Astrocyte (in vitro differentiated cells and primary cell): ENCODE results near the gene ARID5B. TPM values are rescaled to one million over a fixed set of nuclear protein-coding genes. Genes with fewer than 3 reads are reported as not detected.

Experiments
- DNase-seq: peaks from one replicate; pipeline ENCODE4 v3.0.0-alpha.2; 2010; ENCODE audit warnings: low read depth
- FAIRE-seq: peaks from 2 replicates; lab custom pipeline; 2011; peaks lifted over from hg19 to GRCh38; lab: Jason Lieb, UNC
- H2AFZ ChIP-seq: 2 replicates; pipeline ENCODE4 v1.6.0; 2012; ENCODE audit warnings: low read depth, low read length, inconsistent platforms
- H3K27ac ChIP-seq: 2 replicates; pipeline ENCODE4 v1.5.1; 2011; ENCODE audit warnings: low read depth, low read length, inconsistent platforms
- H3K27me3 ChIP-seq: 2 replicates; pipeline ENCODE4 v1.6.0; 2011; ENCODE audit warnings: low read length, inconsistent platforms; ENCODE audit not compliant: insufficient read depth
- H3K36me3 ChIP-seq: 2 replicates; pipeline ENCODE4 v1.5.1; 2011; ENCODE audit warnings: low read length, inconsistent platforms; ENCODE audit not compliant: insufficient read depth
- H3K4me1 ChIP-seq: 2 replicates; pipeline ENCODE4 v1.5.1; 2011; ENCODE audit warnings: low read length, inconsistent platforms; ENCODE audit not compliant: insufficient read depth
- H3K4me2 ChIP-seq: 2 replicates; pipeline ENCODE4 v1.6.0; 2012; ENCODE audit warnings: low read length, inconsistent platforms
- H3K4me3 ChIP-seq: 2 replicates; pipeline ENCODE4 v1.5.1; 2011; ENCODE audit warnings: low read depth, mild to moderate bottlenecking, low read length, inconsistent platforms; ENCODE audit not compliant: insufficient read depth
- H3K79me2 ChIP-seq: 2 replicates; pipeline ENCODE4 v1.6.0; 2012; ENCODE audit warnings: mild to moderate bottlenecking, low read length, inconsistent platforms; ENCODE audit not compliant: insufficient read depth
- H3K9ac ChIP-seq: 2 replicates; pipeline ENCODE4 v1.6.0; 2012; ENCODE audit warnings: mild to moderate bottlenecking, low read length, inconsistent platforms
- H3K9me3 ChIP-seq: 2 replicates; pipeline ENCODE4 v1.5.1; 2012; ENCODE audit warnings: low read depth, mild to moderate bottlenecking, low read length, inconsistent platforms; ENCODE audit not compliant: insufficient read depth
- H4K20me1 ChIP-seq: 2 replicates; pipeline ENCODE4 v1.6.0; 2012; ENCODE audit warnings: low read length, inconsistent platforms; ENCODE audit not compliant: insufficient read depth
- H3K27ac Mint-ChIP-seq: one replicate; pipeline ENCODE4 v1.8.0; 2021; ENCODE audit warnings: mild to moderate bottlenecking, mixed read lengths; ENCODE audit not compliant: unreplicated experiment
- H3K27me3 Mint-ChIP-seq: one replicate; pipeline ENCODE4 v1.8.0; 2021; ENCODE audit warnings: low read depth, mixed read lengths; ENCODE audit not compliant: unreplicated experiment
- H3K36me3 Mint-ChIP-seq: one replicate; pipeline ENCODE4 v1.8.0; 2021; ENCODE audit warnings: low read depth, mixed read lengths; ENCODE audit not compliant: unreplicated experiment
- H3K4me1 Mint-ChIP-seq: one replicate; pipeline ENCODE4 v1.8.0; 2021; ENCODE audit warnings: low read depth, mixed read lengths; ENCODE audit not compliant: unreplicated experiment
- H3K4me3 Mint-ChIP-seq: one replicate; pipeline ENCODE4 v1.8.0; 2021; ENCODE audit warnings: mild to moderate bottlenecking, moderate library complexity, mixed read lengths; ENCODE audit not compliant: unreplicated experiment
- H3K9me3 Mint-ChIP-seq: one replicate; pipeline ENCODE4 v1.8.0; 2021; ENCODE audit warnings: mild to moderate bottlenecking, mixed read lengths; ENCODE audit not compliant: unreplicated experiment
- CTCF ChIP-seq: IDR thresholded peaks from 2 replicates; pipeline ENCODE4 v1.5.1; 2011; ENCODE audit warnings: low read depth, mild to moderate bottlenecking, inconsistent platforms, low read length, moderate library complexity; ENCODE audit not compliant: insufficient read depth
- EZH2 ChIP-seq: IDR thresholded peaks from 2 replicates; pipeline ENCODE4 v1.6.1; 2012; ENCODE audit warnings: mild to moderate bottlenecking, low read length, inconsistent platforms; ENCODE audit not compliant: insufficient read depth
- total RNA-seq: library from RNA; stranded (reverse); gene quantifications from 2 replicates; pipeline ENCODE4 v1.2.1, GENCODE V29; 2021

ARID5B gene
- total RNA-seq, 1 donor from 2014 or later, result 66.0 TPM

- H4K20me1 ChIP-seq, result peaks cover 4% of the 10 kb centered on the region
- TF ChIP-seq CTCF (no peak), EZH2 (no peak)
- H3K4me3 ChIP-seq, result no peak overlapping the region
- no peak overlapping the region for H3K9ac ChIP-seq
- Mint-ChIP-seq H3K36me3 (peaks cover 18% of the 10 kb centered on the region), H3K4me1 (no peaks in the 10 kb centered on the region), H3K27me3 (no peaks in the 10 kb centered on the region), H3K4me3 (no peak overlapping the region), H3K27ac (no peak overlapping the region), H3K9me3 (no peaks in the 10 kb centered on the region)
- H3K4me2 ChIP-seq, result no peak overlapping the region
- peaks cover 10% of the 10 kb centered on the region for H3K36me3 ChIP-seq
- no peak overlapping the region for H2AFZ ChIP-seq
- no peaks in the 10 kb centered on the region for H3K9me3 ChIP-seq
- no peaks in the 10 kb centered on the region for H3K4me1 ChIP-seq
- no peaks in the 10 kb centered on the region for H3K27me3 ChIP-seq
- peaks cover 12% of the 10 kb centered on the region for H3K79me2 ChIP-seq
- DNase-seq (no peak), FAIRE-seq (no peak)
- H3K27ac ChIP-seq, result no peak overlapping the region
Observed at GRCh38 chr10:62000726-62001125, 99.2 kb downstream of the ARID5B start.

- Histone ChIP-seq H3K4me3 (no peak overlapping the region), H3K4me1 (no peaks in the 10 kb centered on the region), H3K36me3 (peaks cover 10% of the 10 kb centered on the region), H2AFZ (no peak overlapping the region), H3K9ac (no peak overlapping the region), H3K4me2 (no peak overlapping the region), H3K9me3 (no peaks in the 10 kb centered on the region), H3K27me3 (no peaks in the 10 kb centered on the region), H3K79me2 (peaks cover 15% of the 10 kb centered on the region), H3K27ac (no peak overlapping the region), H4K20me1 (peaks cover 3% of the 10 kb centered on the region)
- no peak for FAIRE-seq
- no peaks in the 10 kb centered on the region for H3K9me3 Mint-ChIP-seq
- H3K36me3 Mint-ChIP-seq, result peaks cover 25% of the 10 kb centered on the region
- DNase-seq, result no peak
- H3K4me1 Mint-ChIP-seq, result no peaks in the 10 kb centered on the region
- H3K4me3 Mint-ChIP-seq, result no peak overlapping the region
- no peak overlapping the region for H3K27ac Mint-ChIP-seq
- TF ChIP-seq CTCF (no peak), EZH2 (no peak)
- no peaks in the 10 kb centered on the region for H3K27me3 Mint-ChIP-seq
Observed at GRCh38 chr10:62001898-62002297, 100.4 kb downstream of the ARID5B start.

- Mint-ChIP-seq H3K27me3 (no peaks in the 10 kb centered on the region), H3K27ac (no peak overlapping the region), H3K4me3 (no peak overlapping the region), H3K9me3 (no peaks in the 10 kb centered on the region), H3K36me3 (peaks cover 28% of the 10 kb centered on the region), H3K4me1 (no peaks in the 10 kb centered on the region)
- FAIRE-seq (no peak), DNase-seq (no peak)
- Histone ChIP-seq H3K79me2 (peaks cover 19% of the 10 kb centered on the region), H3K9ac (no peak overlapping the region), H3K36me3 (peaks cover 10% of the 10 kb centered on the region), H3K27ac (no peak overlapping the region), H3K4me1 (no peaks in the 10 kb centered on the region), H4K20me1 (no peaks in the 10 kb centered on the region), H3K4me2 (no peak overlapping the region), H2AFZ (no peak overlapping the region), H3K4me3 (no peak overlapping the region), H3K27me3 (no peaks in the 10 kb centered on the region), H3K9me3 (no peaks in the 10 kb centered on the region)
- TF ChIP-seq EZH2, result no peak
- TF ChIP-seq CTCF, result no peak
Observed at GRCh38 chr10:62002753-62003152, 101.3 kb downstream of the ARID5B start.
